Peyer's patch (tissue), 4 donors: Measurements from ENCODE around the gene AANAT. TPM values are rescaled to one million over a fixed set of nuclear protein-coding genes. Genes with fewer than 3 reads are reported as not detected.

Source experiments
- DNase-seq, 3 donors: peaks; one replicate each; pipeline ENCODE4 v3.0.0-alpha.2; 2017 to 2019
- H3K27ac ChIP-seq, 4 donors: fragments of 200-600 bp; sonication (generic); one replicate each; pipeline ENCODE4 v1.5.1; 2016 to 2019
- H3K27me3 ChIP-seq, 2 donors: fragments of 200-600 bp; sonication (generic); one replicate each; pipeline ENCODE4 v1.5.1; 2019
- H3K36me3 ChIP-seq, 3 donors: fragments of 200-600 bp; sonication (generic); one replicate each; pipeline ENCODE4 v1.5.1; 2016 to 2019
- H3K4me1 ChIP-seq, 4 donors: fragments of 200-600 bp; sonication (generic); one replicate each; pipeline ENCODE4 v1.5.1; 2016 to 2019
- H3K4me3 ChIP-seq, 4 donors: fragments of 200-600 bp; sonication (generic); 1 replicate in 3 of 4; 2 replicates in 1 of 4; pipeline ENCODE4 v1.5.1; 2016 to 2019; ENCODE audit warnings: mild to moderate bottlenecking in 1 of 4
- H3K9me3 ChIP-seq, 4 donors: fragments of 200-600 bp; sonication (generic); one replicate each; pipeline ENCODE4 v1.5.1; 2016 to 2019; ENCODE audit warnings: mild to moderate bottlenecking in 1 of 4
- CTCF ChIP-seq, 6 experiments: fragments of 450-650 bp in 4 of 6; fragments of 200-600 bp in 2 of 6; sonication (generic) in 1 of 6; IDR thresholded peaks; one replicate each; pipeline ENCODE4 v1.5.1; 2017 to 2019; ENCODE audit warnings: antibody characterized with exemption in 6 of 6, mild to moderate bottlenecking in 3 of 6, moderate library complexity in 1 of 6
- POLR2A ChIP-seq, 2 donors: fragments of 450-650 bp; IDR thresholded peaks; one replicate each; pipeline ENCODE4 v1.5.1; 2017; ENCODE audit warnings: antibody characterized with exemption in 2 of 2, mild to moderate bottlenecking in 2 of 2, moderate library complexity in 2 of 2
- total RNA-seq, 4 donors: library from RNA; depleted of rRNA; stranded (reverse); fragments of >200 nt; gene quantifications; one replicate each; pipeline ENCODE4 v1.1.0, GENCODE V29; 2016

The AANAT gene
- total RNA-seq, 4 donors from 2014 or later = not detected

- Histone ChIP-seq H3K4me3 (no peak overlapping the region), H3K4me1 (no peaks in the 10 kb centered on the region), H3K36me3 (peaks cover 0 to 5% (median 0%) of the 10 kb centered on the region in 3 donors), H3K27me3 (no peaks in the 10 kb centered on the region), H3K9me3 (no peaks in the 10 kb centered on the region), H3K27ac (no peak overlapping the region)
- DNase-seq = no peak
- TF ChIP-seq CTCF (IDR thresholded peaks at IDR 0.05) (no peak), POLR2A (IDR thresholded peaks at IDR 0.05) (no peak)
Observed at GRCh38 chr17:76437467-76438402, 29.7 kb upstream of the AANAT start.

- Histone ChIP-seq H3K4me3 (no peak overlapping the region), H3K27ac (no peak overlapping the region), H3K27me3 (no peaks in the 10 kb centered on the region), H3K9me3 (no peaks in the 10 kb centered on the region), H3K4me1 (no peaks in the 10 kb centered on the region), H3K36me3 (peaks cover 0 to 5% (median 0%) of the 10 kb centered on the region in 3 donors)
- TF ChIP-seq CTCF (IDR thresholded peaks at IDR 0.05) = no peak
- TF ChIP-seq POLR2A (IDR thresholded peaks at IDR 0.05) = no peak
- no peak for DNase-seq
Observed at GRCh38 chr17:76438906-76439305, 28.5 kb upstream of the AANAT start.

- Histone ChIP-seq H3K4me1 (no peaks in the 10 kb centered on the region), H3K27me3 (no peaks in the 10 kb centered on the region), H3K4me3 (no peak overlapping the region), H3K36me3 (peaks cover 0 to 5% (median 0%) of the 10 kb centered on the region in 3 donors), H3K9me3 (no peaks in the 10 kb centered on the region), H3K27ac (no peak overlapping the region)
- TF ChIP-seq CTCF (IDR thresholded peaks at IDR 0.05) (no peak), POLR2A (IDR thresholded peaks at IDR 0.05) (no peak)
- DNase-seq = no peak
Observed at GRCh38 chr17:76439314-76439928, 28.0 kb upstream of the AANAT start.

GRCh38 chr17:76440751-76441362 is 26.5 kb upstream of the AANAT start:
- H3K4me1 ChIP-seq = peaks cover 0 to under 1% (median 0%) of the 10 kb centered on the region in 4 donors
- TF ChIP-seq POLR2A (IDR thresholded peaks at IDR 0.05) = no peak
- no peak for TF ChIP-seq CTCF (IDR thresholded peaks at IDR 0.05)
- no peak for DNase-seq
- no peaks in the 10 kb centered on the region for H3K36me3 ChIP-seq
- no peak overlapping the region for H3K4me3 ChIP-seq
- H3K9me3 ChIP-seq = no peaks in the 10 kb centered on the region
- no peak overlapping the region for H3K27ac ChIP-seq
- H3K27me3 ChIP-seq = no peaks in the 10 kb centered on the region

- TF ChIP-seq CTCF (IDR thresholded peaks at IDR 0.05) = no peak
- TF ChIP-seq POLR2A (IDR thresholded peaks at IDR 0.05) = no peak
- Histone ChIP-seq H3K4me3 (no peak overlapping the region), H3K27ac (no peak overlapping the region), H3K27me3 (no peaks in the 10 kb centered on the region), H3K4me1 (peaks cover 0 to 11% (median 0%) of the 10 kb centered on the region in 4 donors), H3K36me3 (no peaks in the 10 kb centered on the region), H3K9me3 (no peaks in the 10 kb centered on the region)
- no peak for DNase-seq
Observed at GRCh38 chr17:76441686-76442340, 25.6 kb upstream of the AANAT start.
